ENCODE data around the gene SFXN5.

DNA sequence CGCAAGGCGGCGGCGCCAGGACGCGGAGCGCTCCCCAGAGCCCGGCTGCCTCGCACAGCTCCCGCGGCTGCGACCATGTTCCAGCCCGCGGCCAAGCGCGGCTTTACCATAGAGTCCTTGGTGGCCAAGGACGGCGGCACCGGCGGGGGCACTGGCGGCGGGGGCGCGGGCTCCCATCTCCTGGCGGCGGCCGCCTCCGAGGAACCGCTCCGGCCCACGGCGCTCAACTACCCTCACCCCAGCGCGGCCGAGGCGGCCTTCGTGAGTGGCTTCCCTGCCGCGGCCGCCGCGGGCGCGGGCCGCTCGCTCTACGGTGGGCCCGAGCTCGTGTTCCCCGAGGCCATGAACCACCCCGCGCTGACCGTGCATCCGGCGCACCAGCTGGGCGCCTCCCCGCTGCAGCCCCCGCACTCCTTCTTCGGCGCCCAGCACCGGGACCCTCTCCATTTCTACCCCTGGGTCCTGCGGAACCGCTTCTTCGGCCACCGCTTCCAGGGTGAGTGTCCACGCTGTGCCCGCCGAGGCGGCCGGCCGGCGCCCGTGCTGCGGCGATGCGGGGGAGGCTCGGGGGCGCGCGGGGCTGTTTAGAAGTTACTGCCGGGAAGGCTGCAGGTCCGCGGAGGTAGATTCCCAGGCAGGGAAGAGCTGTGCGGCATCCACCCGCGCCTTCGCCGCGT is 153.5 kb downstream of the SFXN5 start:
- TF ChIP-seq, protein P1, sequence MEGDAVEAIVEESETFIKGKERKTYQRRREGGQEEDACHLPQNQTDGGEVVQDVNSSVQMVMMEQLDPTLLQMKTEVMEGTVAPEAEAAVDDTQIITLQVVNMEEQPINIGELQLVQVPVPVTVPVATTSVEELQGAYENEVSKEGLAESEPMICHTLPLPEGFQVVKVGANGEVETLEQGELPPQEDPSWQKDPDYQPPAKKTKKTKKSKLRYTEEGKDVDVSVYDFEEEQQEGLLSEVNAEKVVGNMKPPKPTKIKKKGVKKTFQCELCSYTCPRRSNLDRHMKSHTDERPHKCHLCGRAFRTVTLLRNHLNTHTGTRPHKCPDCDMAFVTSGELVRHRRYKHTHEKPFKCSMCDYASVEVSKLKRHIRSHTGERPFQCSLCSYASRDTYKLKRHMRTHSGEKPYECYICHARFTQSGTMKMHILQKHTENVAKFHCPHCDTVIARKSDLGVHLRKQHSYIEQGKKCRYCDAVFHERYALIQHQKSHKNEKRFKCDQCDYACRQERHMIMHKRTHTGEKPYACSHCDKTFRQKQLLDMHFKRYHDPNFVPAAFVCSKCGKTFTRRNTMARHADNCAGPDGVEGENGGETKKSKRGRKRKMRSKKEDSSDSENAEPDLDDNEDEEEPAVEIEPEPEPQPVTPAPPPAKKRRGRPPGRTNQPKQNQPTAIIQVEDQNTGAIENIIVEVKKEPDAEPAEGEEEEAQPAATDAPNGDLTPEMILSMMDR (IDR thresholded peaks at IDR 0.05; ENCODE audit: extremely low read depth in 1 of 2, insufficient read depth in 1 of 2, low read depth in 1 of 2, low read length in 2 of 2): no peak
- TF ChIP-seq JUN (IDR thresholded peaks at IDR 0.05; ENCODE audit: borderline replicate concordance, insufficient read depth, insufficient read length, low read depth): no peak
- no peak for TF ChIP-seq POLR2AphosphoS5 (IDR thresholded peaks at IDR 0.05; ENCODE audit: insufficient read depth, low read depth, low read length)
- peak; percentile 100 for TF ChIP-seq EZH2 (IDR thresholded peaks at IDR 0.05; ENCODE audit: borderline replicate concordance, low read depth, low read length, severe bottlenecking)
- no peak for TF ChIP-seq POLR2A (IDR thresholded peaks at IDR 0.05; ENCODE audit: low read depth, low read length)
